HL-60 (cell line): Measurements from ENCODE around the gene PPFIA2.

Experiments
- DNase-seq, 2 experiments: peaks; one replicate each; pipeline ENCODE4 v3.0.0-alpha.2; 2010 to 2020; ENCODE audit warnings: low read depth in 1 of 2, low spot score in 1 of 2
- H3K27ac ChIP-seq: fragments of 250-450 bp; sonication (Bioruptor Pico); replicated peaks from 2 replicates; pipeline ENCODE4 v1.5.1; 2020; ENCODE audit warnings: mild to moderate bottlenecking, moderate library complexity
- H3K27me3 ChIP-seq: fragments of 250-450 bp; sonication (Bioruptor Pico); 2 replicates; pipeline ENCODE4 v1.5.1; 2021; ENCODE audit warnings: mild to moderate bottlenecking, moderate library complexity; ENCODE audit not compliant: insufficient read depth, poor library complexity, severe bottlenecking
- H3K4me3 ChIP-seq: replicated peaks from 2 replicates; pipeline ENCODE4 v1.5.1; 2011; ENCODE audit warnings: mild to moderate bottlenecking, control low read depth, low read length; ENCODE audit not compliant: insufficient read depth
- GABPA ChIP-seq: IDR thresholded peaks from 2 replicates; pipeline ENCODE4 v1.6.1; 2012; ENCODE audit warnings: low read depth
- POLR2AphosphoS5 ChIP-seq: IDR thresholded peaks from 2 replicates; pipeline ENCODE4 v1.6.1; 2012; ENCODE audit warnings: low read depth
- SPI1 ChIP-seq: IDR thresholded peaks from 2 replicates; pipeline ENCODE4 v1.6.1; 2012; ENCODE audit warnings: low read depth, mild to moderate bottlenecking, borderline replicate concordance
- TF ChIP-seq, protein P1 (sequence below): IDR thresholded peaks from one replicate; pipeline ENCODE4 v1.5.1; 2011; ENCODE audit warnings: low read length, control low read depth, inconsistent platforms; ENCODE audit not compliant: insufficient read depth
- TF ChIP-seq, protein P2 (sequence below): IDR thresholded peaks from 2 replicates; pipeline ENCODE4 v1.6.1; 2012; ENCODE audit warnings: low read depth; ENCODE audit not compliant: insufficient replicate concordance

The PPFIA2 gene

DNA sequence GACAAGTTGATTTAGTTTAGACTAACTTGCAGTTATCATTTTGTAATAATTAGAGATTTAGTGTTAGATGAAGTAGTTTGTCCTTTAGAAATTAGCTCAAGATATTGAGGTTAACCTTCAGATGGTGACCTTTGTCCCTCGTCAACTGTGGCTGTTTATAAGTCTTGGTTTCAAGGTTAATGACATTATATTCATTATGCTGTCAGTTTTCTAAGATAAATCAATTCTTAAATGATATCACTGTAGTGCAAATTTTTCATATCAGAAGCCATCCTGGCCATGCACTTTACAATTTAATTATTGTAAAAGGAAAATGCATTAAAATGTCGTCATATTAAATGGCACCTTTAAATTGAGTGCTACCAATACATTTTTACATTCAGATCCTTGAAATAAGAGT is 19.6 kb upstream of the PPFIA2 start:
- TF ChIP-seq, protein P1, sequence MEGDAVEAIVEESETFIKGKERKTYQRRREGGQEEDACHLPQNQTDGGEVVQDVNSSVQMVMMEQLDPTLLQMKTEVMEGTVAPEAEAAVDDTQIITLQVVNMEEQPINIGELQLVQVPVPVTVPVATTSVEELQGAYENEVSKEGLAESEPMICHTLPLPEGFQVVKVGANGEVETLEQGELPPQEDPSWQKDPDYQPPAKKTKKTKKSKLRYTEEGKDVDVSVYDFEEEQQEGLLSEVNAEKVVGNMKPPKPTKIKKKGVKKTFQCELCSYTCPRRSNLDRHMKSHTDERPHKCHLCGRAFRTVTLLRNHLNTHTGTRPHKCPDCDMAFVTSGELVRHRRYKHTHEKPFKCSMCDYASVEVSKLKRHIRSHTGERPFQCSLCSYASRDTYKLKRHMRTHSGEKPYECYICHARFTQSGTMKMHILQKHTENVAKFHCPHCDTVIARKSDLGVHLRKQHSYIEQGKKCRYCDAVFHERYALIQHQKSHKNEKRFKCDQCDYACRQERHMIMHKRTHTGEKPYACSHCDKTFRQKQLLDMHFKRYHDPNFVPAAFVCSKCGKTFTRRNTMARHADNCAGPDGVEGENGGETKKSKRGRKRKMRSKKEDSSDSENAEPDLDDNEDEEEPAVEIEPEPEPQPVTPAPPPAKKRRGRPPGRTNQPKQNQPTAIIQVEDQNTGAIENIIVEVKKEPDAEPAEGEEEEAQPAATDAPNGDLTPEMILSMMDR, result no peak
- TF ChIP-seq SPI1 (no peak), GABPA (no peak), POLR2AphosphoS5 (no peak)
- TF ChIP-seq, protein P2, sequence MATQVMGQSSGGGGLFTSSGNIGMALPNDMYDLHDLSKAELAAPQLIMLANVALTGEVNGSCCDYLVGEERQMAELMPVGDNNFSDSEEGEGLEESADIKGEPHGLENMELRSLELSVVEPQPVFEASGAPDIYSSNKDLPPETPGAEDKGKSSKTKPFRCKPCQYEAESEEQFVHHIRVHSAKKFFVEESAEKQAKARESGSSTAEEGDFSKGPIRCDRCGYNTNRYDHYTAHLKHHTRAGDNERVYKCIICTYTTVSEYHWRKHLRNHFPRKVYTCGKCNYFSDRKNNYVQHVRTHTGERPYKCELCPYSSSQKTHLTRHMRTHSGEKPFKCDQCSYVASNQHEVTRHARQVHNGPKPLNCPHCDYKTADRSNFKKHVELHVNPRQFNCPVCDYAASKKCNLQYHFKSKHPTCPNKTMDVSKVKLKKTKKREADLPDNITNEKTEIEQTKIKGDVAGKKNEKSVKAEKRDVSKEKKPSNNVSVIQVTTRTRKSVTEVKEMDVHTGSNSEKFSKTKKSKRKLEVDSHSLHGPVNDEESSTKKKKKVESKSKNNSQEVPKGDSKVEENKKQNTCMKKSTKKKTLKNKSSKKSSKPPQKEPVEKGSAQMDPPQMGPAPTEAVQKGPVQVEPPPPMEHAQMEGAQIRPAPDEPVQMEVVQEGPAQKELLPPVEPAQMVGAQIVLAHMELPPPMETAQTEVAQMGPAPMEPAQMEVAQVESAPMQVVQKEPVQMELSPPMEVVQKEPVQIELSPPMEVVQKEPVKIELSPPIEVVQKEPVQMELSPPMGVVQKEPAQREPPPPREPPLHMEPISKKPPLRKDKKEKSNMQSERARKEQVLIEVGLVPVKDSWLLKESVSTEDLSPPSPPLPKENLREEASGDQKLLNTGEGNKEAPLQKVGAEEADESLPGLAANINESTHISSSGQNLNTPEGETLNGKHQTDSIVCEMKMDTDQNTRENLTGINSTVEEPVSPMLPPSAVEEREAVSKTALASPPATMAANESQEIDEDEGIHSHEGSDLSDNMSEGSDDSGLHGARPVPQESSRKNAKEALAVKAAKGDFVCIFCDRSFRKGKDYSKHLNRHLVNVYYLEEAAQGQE, result no peak
- DNase-seq, result no peak
- Histone ChIP-seq H3K27me3 (no peaks in the 10 kb centered on the region), H3K4me3 (no peak overlapping the region), H3K27ac (no peak overlapping the region)

DNA sequence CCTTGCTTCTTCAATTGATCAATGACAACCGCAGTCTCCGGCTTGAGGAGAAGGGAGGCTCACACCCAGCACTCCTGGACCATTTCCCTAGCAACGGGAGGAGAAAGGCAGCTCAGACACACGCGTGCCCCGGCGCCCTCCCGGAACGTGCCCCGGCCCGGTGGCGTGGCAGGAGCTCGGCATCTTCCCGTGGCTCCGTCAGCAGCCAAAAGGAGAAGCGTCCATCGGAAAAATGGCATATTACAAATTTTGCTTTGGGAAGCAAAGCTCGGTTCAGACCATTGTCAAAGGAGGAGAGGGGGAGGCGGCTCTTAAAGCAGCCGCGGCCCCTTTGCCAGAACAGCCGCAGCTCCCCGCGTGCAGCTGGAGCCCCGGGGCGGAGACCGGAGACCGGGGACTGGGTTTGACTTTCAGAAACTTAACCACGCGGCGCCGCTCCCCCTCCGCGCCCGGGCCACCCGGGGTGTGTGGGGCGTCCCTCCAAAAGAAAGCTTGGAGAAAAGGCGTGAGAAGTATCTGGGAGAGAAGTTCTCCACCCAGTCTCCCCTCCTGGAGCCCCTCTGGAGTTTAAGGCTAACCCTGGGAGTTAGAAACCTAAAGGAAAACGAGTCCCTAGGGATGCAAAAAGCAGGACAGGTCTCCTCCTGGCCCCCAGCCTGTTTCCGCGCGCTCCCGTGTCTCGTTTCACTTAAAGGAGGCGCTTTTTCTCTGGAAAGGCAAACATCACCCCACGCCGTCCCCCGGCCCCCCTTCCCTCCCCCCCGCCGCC is 545 bp downstream of the PPFIA2 start:
- DNase-seq, result no peak
- TF ChIP-seq SPI1 (no peak), POLR2AphosphoS5 (no peak)
- TF ChIP-seq, protein P2, result no peak
- Histone ChIP-seq H3K27me3 (peaks cover 30% of the 10 kb centered on the region), H3K4me3 (peak overlapping the region; percentile 37), H3K27ac (no peak overlapping the region)

DNA sequence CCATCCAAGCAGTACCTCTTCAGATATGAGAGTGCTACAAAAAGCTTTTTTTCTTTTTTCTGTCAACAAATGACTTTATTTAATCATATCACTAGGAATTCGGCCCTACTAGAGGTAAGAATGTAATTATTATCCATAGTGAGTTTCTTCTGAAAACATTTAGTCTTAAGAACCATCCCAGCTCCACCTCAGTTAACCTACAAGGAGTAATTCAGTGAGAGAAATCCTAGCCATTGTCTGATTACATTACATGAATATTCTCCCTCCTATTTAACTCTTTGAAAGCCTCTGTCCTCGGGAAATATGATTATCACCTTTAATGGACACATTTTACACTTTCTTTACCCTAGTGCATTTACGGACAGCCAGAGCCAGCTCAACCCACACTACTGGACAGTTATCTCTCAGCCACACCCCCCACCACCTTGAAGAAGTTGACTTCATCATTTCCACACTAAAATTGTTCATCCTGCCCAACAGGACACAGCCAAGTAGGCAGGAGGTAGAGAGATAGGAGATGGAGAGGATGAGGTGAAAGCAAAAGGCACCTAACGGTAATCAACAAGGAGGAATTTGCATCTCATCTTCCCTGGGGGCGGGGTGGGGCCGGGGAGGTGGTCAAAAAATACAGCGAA is 1.3 kb downstream of the PPFIA2 start:
- no peak overlapping the region for H3K4me3 ChIP-seq
- TF ChIP-seq, protein P1, result no peak
- no peak overlapping the region for H3K27ac ChIP-seq
- DNase-seq, result no peak
- peaks cover 30% of the 10 kb centered on the region for H3K27me3 ChIP-seq

DNA sequence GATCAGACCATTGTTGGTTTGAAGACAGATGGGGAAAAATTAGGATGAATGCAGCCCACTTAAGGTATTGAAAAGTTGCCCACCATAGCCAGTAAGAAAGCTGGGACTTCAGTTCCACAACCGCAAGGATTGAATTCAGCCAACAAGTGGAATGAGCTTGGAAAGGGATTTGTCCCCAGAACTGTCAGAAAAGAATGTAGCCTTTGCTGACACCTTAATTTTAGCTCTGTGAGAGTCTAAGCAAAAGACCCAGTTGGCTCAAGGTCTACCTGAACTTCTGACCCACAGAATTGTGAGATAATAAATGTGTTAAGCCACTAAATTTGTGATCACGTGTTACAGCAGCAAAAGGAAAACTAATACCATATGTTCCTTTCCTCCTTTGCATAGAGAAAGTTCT is 29.4 kb downstream of the PPFIA2 start:
- no peak for DNase-seq

More for the DNA sequence above, 29.4 kb downstream of the PPFIA2 start:
- TF ChIP-seq GABPA (no peak), POLR2AphosphoS5 (no peak), SPI1 (no peak)
- TF ChIP-seq, protein P2, result no peak
- TF ChIP-seq, protein P1, result no peak
- Histone ChIP-seq H3K27ac (no peak overlapping the region), H3K27me3 (no peaks in the 10 kb centered on the region), H3K4me3 (no peak overlapping the region)
